OCI-LY7 (cell line): ENCODE results near the gene MKKS. TPM values are rescaled to one million over a fixed set of nuclear protein-coding genes. Genes with fewer than 3 reads are reported as not detected.

ENCODE experiments used
- BruUV-seq: library from RNA; stranded (reverse); fragments of 400-500 nt; replicated peaks from 2 replicates; lab custom pipeline; 2021; lab: Mats Ljungman, UMichigan
- CTCF ChIA-PET: fragments of 300-600 bp; sonication (Branson Sonifier 250); formaldehyde crosslinking; loops from one replicate; lab custom pipeline; 2022; ENCODE audit warnings: antibody characterized with exemption; ENCODE audit not compliant: unreplicated experiment; lab: Charles Lee
- POLR2A ChIA-PET: fragments of 300-600 bp; sonication (Branson Sonifier 250); formaldehyde crosslinking; loops from one replicate; lab custom pipeline; 2022; ENCODE audit warnings: antibody characterized with exemption; lab: Charles Lee
- DNase-seq: peaks from one replicate; pipeline ENCODE4 v3.0.0-alpha.2; 2015; ENCODE audit warnings: low spot score
- H2AFZ ChIP-seq: fragments of 200-600 bp; sonication (generic), shearing (Covaris generic); 2 replicates; pipeline ENCODE4 v1.6.1; 2014; ENCODE audit warnings: mild to moderate bottlenecking, antibody characterized with exemption, low read length, moderate library complexity
- H3K27ac ChIP-seq: fragments of 200-600 bp; sonication (generic); 2 replicates; pipeline ENCODE4 v1.5.1; 2014; ENCODE audit warnings: mixed run types, low read depth, mild to moderate bottlenecking, moderate library complexity, low read length, inconsistent platforms; ENCODE audit not compliant: poor library complexity, severe bottlenecking
- H3K36me3 ChIP-seq: fragments of 200-600 bp; sonication (generic); 2 replicates; pipeline ENCODE4 v1.6.1; 2014; ENCODE audit warnings: mild to moderate bottlenecking, antibody characterized with exemption, low read length, moderate library complexity, mixed read lengths; ENCODE audit not compliant: insufficient read depth
- H3K4me1 ChIP-seq: fragments of 200-600 bp; sonication (generic); 2 replicates; pipeline ENCODE4 v1.5.1; 2014; ENCODE audit warnings: mild to moderate bottlenecking, low read length; ENCODE audit not compliant: insufficient read depth, poor library complexity, severe bottlenecking
- H3K4me2 ChIP-seq: fragments of 200-600 bp; sonication (generic); 2 replicates; pipeline ENCODE4 v1.6.1; 2014; ENCODE audit warnings: mild to moderate bottlenecking, low read length
- H3K4me3 ChIP-seq: fragments of 200-600 bp; sonication (generic); 2 replicates; pipeline ENCODE4 v1.5.1; 2014; ENCODE audit warnings: mild to moderate bottlenecking, low read depth, low read length; ENCODE audit not compliant: poor library complexity, severe bottlenecking
- H3K79me2 ChIP-seq: fragments of 200-600 bp; sonication (generic); 2 replicates; pipeline ENCODE4 v1.6.1; 2016; ENCODE audit warnings: low read depth, mild to moderate bottlenecking, low read length, moderate library complexity, mixed read lengths; ENCODE audit not compliant: insufficient read depth
- H3K9me2 ChIP-seq: fragments of 200-600 bp; sonication (generic); 2 replicates; pipeline ENCODE4 v1.6.1; 2016; ENCODE audit warnings: mild to moderate bottlenecking, low read length, mixed read lengths; ENCODE audit not compliant: insufficient read depth
- H3K9me3 ChIP-seq: fragments of 200-600 bp; sonication (generic); 2 replicates; pipeline ENCODE4 v1.6.1; 2014; ENCODE audit warnings: mild to moderate bottlenecking, mixed run types, low read length, mixed read lengths
- H4K20me1 ChIP-seq: fragments of 200-600 bp; sonication (generic); 2 replicates; pipeline ENCODE4 v1.6.1; 2014; ENCODE audit warnings: mild to moderate bottlenecking, antibody characterized with exemption, low read length, moderate library complexity, mixed read lengths; ENCODE audit not compliant: insufficient read depth
- CTCF ChIP-seq: fragments of 200-600 bp; sonication (generic); conservative IDR thresholded peaks from 2 replicates; pipeline ENCODE4 v1.5.1; 2014; ENCODE audit warnings: mild to moderate bottlenecking, antibody characterized with exemption, low read length, moderate library complexity, mixed read lengths
- EZH2phosphoT487 ChIP-seq: fragments of 200-600 bp; sonication (generic); IDR thresholded peaks from 2 replicates; pipeline ENCODE4 v1.6.1; 2018; ENCODE audit warnings: low read depth, borderline replicate concordance, mild to moderate bottlenecking, mixed run types, antibody characterized with exemption, low read length, moderate library complexity, mixed read lengths
- intact Hi-C: fragments of 100-400 bp; cut with micrococcal nuclease; formaldehyde crosslinking; loops from one replicate; pipeline ENCODE4 v1.10.0; 2022; ENCODE audit not compliant: unreplicated experiment
- total RNA-seq, 2 experiments: library from RNA; depleted of rRNA in 1 of 2; stranded (reverse); fragments of >200 nt in 1 of 2; shearing (Covaris generic) in 1 of 2; gene quantifications; 2 replicates each; pipeline ENCODE4 v1.2.3, GENCODE V29; 2014 to 2022

Gene MKKS
- total RNA-seq, 2 experiments from 2014 or later: 1.0 to 5.6 TPM

GRCh38 chr20:10366898-10367692 lies 66.9 kb downstream of the MKKS start:
- Histone ChIP-seq H3K9me2 (no peaks in the 10 kb centered on the region), H3K4me1 (no peaks in the 10 kb centered on the region), H2AFZ (no peak overlapping the region), H3K9me3 (no peaks in the 10 kb centered on the region), H3K36me3 (no peaks in the 10 kb centered on the region), H3K79me2 (no peaks in the 10 kb centered on the region), H4K20me1 (no peaks in the 10 kb centered on the region), H3K4me3 (no peak overlapping the region), H3K4me2 (no peak overlapping the region), H3K27ac (no peak overlapping the region)
- POLR2A ChIA-PET: interaction anchor here (0.5 to 0.6 kb wide), 3 partner anchors 27 to 1028 kb away, joined by 3 read pairs; no protein-coding TSS in a partner anchor
- TF ChIP-seq EZH2phosphoT487: no peak
- TF ChIP-seq CTCF: no peak
- CTCF ChIA-PET: no interaction called here
- intact Hi-C loops: no loop called here
- DNase-seq: no peak
- BruUV-seq: no TSS peak

GRCh38 chr20:10362674-10363073 lies 71.3 kb downstream of the MKKS start:
- Histone ChIP-seq H2AFZ (no peak overlapping the region), H3K9me3 (no peaks in the 10 kb centered on the region), H3K9me2 (no peaks in the 10 kb centered on the region), H3K4me2 (no peak overlapping the region), H3K27ac (no peak overlapping the region), H3K36me3 (no peaks in the 10 kb centered on the region), H3K4me1 (no peaks in the 10 kb centered on the region), H4K20me1 (no peaks in the 10 kb centered on the region), H3K79me2 (no peaks in the 10 kb centered on the region), H3K4me3 (no peak overlapping the region)
- TF ChIP-seq EZH2phosphoT487 (no peak), CTCF (no peak)
- CTCF ChIA-PET: no interaction called here
- POLR2A ChIA-PET: no interaction called here
- no TSS peak for BruUV-seq
- intact Hi-C loops: no loop called here
- DNase-seq: no peak

GRCh38 chr20:10360878-10361277 lies 73.1 kb downstream of the MKKS start:
- TF ChIP-seq CTCF (no peak), EZH2phosphoT487 (no peak)
- H3K27ac ChIP-seq: no peak overlapping the region
- no peaks in the 10 kb centered on the region for H3K9me2 ChIP-seq
- no peaks in the 10 kb centered on the region for H3K36me3 ChIP-seq
- POLR2A ChIA-PET: no interaction called here
- no peaks in the 10 kb centered on the region for H3K4me1 ChIP-seq
- no peak overlapping the region for H3K4me3 ChIP-seq
- H3K9me3 ChIP-seq: no peaks in the 10 kb centered on the region
- H2AFZ ChIP-seq: no peak overlapping the region
- H3K4me2 ChIP-seq: no peak overlapping the region
- no peaks in the 10 kb centered on the region for H4K20me1 ChIP-seq
- CTCF ChIA-PET: no interaction called here
- H3K79me2 ChIP-seq: no peaks in the 10 kb centered on the region
- intact Hi-C loops: no loop called here
- BruUV-seq: no TSS peak
- DNase-seq: no peak
